GM18505 (cell line): ENCODE results near the gene C17orf100.

Experiments
- ATAC-seq: cut with Tn5 transposase; IDR thresholded peaks from one replicate; pipeline ENCODE4 v1.9.1; 2021; ENCODE audit not compliant: unreplicated experiment
- POLR2A ChIP-seq: IDR thresholded peaks from 4 replicates; pipeline ENCODE4 v1.6.1; 2011; ENCODE audit warnings: borderline replicate concordance; ENCODE audit not compliant: insufficient read depth, insufficient read length; ENCODE audit errors: extremely low read depth

The C17orf100 gene

GRCh38 chr17:6667516-6667915, 16.0 kb downstream of the C17orf100 start:
- no peak for TF ChIP-seq POLR2A
- no peak for ATAC-seq

DNA sequence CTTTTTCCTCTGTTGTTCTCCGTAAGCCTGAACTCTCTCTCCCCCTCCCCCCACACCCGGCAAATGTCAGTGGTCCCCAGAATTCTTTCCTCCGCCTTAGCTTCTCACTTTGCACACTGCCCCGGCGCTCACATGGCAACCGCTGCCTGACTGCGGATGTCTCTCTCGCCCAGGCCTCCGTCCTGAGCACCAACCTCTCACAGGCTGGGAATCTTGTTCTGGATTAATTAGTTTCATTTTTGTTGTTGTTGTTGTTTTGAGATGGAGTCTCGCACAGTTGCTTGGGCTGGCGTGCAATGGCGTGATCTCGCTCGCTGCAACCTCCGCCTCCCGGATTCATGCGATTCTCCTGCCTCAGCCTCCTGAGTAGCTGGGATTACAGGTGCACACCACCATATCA, 16.7 kb downstream of the C17orf100 start:
- ATAC-seq: no peak
- TF ChIP-seq POLR2A: no peak

DNA sequence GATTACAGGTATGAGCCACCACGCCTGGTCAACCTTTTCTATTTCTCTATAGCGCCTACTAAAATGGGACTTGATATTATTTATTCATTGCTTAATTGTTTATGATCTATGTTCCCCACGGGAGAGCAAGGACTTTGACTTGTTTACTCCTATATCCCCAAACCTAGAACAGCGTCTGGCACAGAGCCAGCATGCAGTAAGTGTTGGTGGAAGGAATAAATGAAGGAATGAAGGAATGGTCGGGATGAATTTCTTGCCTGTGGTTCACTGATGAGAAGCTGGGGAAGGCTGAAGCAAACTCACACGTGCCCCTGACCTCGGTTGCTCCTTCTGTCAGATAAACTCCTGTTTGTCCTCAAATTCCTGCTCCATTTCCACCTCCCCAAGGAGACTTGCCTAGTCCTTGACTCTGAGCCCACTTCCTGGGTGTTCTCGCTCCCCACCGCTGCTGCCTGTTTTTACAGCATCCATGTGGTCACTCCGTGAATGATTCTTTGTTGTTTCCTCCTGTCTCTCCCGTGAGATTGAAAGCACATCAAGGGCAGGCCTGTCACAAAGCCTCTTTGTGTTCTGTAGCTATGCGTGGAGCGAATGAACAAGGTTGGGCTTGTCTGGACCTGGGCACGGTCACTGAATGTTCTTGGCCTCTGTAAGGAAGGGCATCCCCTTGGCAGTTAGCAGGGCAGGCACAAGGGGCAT, 17.3 kb downstream of the C17orf100 start:
- TF ChIP-seq POLR2A: no peak
- no peak for ATAC-seq

GRCh38 chr17:6669479-6670212, 18.1 kb downstream of the C17orf100 start:
- ATAC-seq: no peak
- no peak for TF ChIP-seq POLR2A

GRCh38 chr17:6670571-6670970, 19.0 kb downstream of the C17orf100 start:
- no peak for ATAC-seq
- no peak for TF ChIP-seq POLR2A

GRCh38 chr17:6670999-6671398, 19.4 kb downstream of the C17orf100 start:
- no peak for ATAC-seq
- no peak for TF ChIP-seq POLR2A

DNA sequence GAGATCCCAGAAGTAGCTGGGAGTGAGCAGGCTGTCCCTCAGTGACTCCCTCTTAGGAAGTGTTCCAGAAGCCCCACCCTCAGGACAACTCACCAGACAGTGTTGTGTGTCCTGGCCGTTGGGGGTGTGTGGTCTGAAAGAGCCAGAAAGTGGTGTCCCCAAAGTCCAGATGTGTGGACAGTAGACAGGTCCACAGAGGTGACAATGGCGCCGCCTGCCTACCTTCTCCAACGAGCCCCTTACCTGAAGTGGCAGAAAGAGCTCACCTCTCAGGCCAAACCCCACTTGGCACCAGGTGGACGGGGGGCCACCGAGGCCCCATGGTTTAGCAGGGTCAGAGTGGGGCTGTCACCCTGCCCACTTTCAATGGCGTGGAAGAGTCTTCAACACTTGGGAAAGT, 19.9 kb downstream of the C17orf100 start:
- ATAC-seq: no peak

DNA sequence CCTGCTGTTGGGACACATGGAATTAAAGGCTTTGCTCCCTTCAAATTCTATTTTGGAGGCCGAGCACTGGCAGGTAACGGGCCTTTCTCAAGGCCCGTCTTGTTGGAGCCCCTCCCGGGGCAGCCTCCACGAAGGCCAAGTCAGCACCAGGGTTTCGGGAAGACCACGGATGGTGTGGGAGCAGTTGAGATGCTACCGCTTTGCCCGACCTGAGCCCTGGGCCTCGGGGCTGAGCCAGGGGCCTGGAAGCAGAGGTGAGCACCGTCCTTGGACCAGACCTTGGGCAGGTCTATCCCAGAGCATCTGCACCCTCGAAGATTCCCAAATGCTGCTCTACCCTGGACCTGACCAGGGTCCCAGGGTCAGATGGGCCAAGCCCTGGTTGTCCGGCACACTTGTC, 23.0 kb downstream of the C17orf100 start:
- TF ChIP-seq POLR2A: no peak
- no peak for ATAC-seq

More for the DNA sequence above, 19.9 kb downstream of the C17orf100 start:
- no peak for TF ChIP-seq POLR2A

- TF ChIP-seq POLR2A: no peak
- no peak for ATAC-seq
These were observed 23.8 kb downstream of the C17orf100 start for GRCh38 chr17:6675201-6675825.

DNA sequence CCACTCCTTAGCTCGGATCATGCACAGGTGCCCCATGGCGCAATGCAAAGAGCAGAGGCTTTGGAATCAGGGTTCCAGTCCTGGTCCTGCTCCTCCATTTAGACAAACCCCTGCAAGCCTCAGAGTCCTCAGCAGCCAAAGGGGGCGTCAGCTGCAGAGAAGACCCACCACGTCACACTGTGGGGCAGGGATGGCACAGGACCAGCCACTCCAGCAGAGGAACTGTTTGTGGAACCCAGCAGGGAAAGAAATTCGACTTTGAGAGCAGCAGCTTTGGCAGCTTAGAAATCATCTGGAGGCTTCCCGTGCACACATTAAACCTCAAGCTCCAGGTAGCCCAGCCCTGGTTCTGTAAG, 25.2 kb downstream of the C17orf100 start:
- ATAC-seq: no peak
- no peak for TF ChIP-seq POLR2A

- no peak for ATAC-seq
- TF ChIP-seq POLR2A: no peak
These were observed 25.7 kb downstream of the C17orf100 start for GRCh38 chr17:6677158-6677831.

GRCh38 chr17:6677946-6678345, 26.4 kb downstream of the C17orf100 start:
- no peak for ATAC-seq
- no peak for TF ChIP-seq POLR2A

DNA sequence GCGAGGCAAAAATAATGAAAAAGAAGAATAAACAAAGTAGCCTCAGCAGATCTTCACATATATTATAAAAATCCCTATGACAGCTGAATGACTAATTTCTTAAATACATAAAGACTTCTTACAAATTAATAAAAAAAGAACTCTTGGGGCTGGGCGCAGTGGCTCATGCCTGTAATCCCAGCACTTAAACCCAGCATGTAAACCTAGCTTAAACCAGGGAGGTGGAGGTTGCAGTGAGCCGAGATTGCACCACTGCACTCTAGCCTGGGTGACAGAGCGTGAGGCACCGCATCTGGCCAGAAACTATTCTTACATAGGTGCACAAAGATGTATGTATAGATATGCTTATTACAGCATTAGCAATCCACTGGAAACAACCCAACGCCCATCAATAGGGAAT, 27.7 kb downstream of the C17orf100 start:
- no peak for ATAC-seq
- no peak for TF ChIP-seq POLR2A
